Cerebellar cortex (tissue), 1 donor: ENCODE measurements around the gene IGHMBP2.
"Not testable (repeated sequence)": the region's sequence is repeated elsewhere in the genome, so short reads cannot be mapped to it uniquely, and the experiment has no call there.

Experiments
- DNase-seq: peaks from one replicate; pipeline ENCODE4 v3.0.0-alpha.2; 2015; ENCODE audit warnings: low spot score

Gene IGHMBP2

GRCh38 chr11:68903288-68904247 is at the start of gene IGHMBP2, which contains the start of gene MRPL21:
Gene IGHMBP2, plus strand, starts transcription at chr11:68903891. Its CDS starts 62 bp downstream, at chr11:68903953.
Gene MRPL21, minus strand, starts transcription at chr11:68903832. Its CDS starts 22 bp downstream, at chr11:68903810.
- DNase-seq = peak; percentile 82

- DNase-seq = no peak
Measured at GRCh38 chr11:68854273-68854958, 49.3 kb upstream of the IGHMBP2 start.

- no peak for DNase-seq
Measured at GRCh38 chr11:68855205-68855981, 48.3 kb upstream of the IGHMBP2 start.

- not testable (repeated sequence) for DNase-seq
Measured at GRCh38 chr11:68856425-68857030, 47.2 kb upstream of the IGHMBP2 start.

- DNase-seq = no peak
Measured at GRCh38 chr11:68857037-68857586, 46.6 kb upstream of the IGHMBP2 start.

GRCh38 chr11:68859123-68859522 is 44.6 kb upstream of the IGHMBP2 start:
- DNase-seq = no peak

- no peak for DNase-seq
Measured at GRCh38 chr11:68862421-68862820, 41.3 kb upstream of the IGHMBP2 start.

- no peak for DNase-seq
Measured at GRCh38 chr11:68863553-68864265, 40.0 kb upstream of the IGHMBP2 start.

- DNase-seq = no peak
Measured at GRCh38 chr11:68865241-68865640, 38.5 kb upstream of the IGHMBP2 start.

GRCh38 chr11:68867066-68867465 is 36.6 kb upstream of the IGHMBP2 start:
- DNase-seq = no peak

GRCh38 chr11:68868221-68868835 is 35.4 kb upstream of the IGHMBP2 start:
- no peak for DNase-seq

GRCh38 chr11:68870470-68870869 is 33.2 kb upstream of the IGHMBP2 start:
- no peak for DNase-seq

- no peak for DNase-seq
Measured at GRCh38 chr11:68872216-68873003, 31.3 kb upstream of the IGHMBP2 start.

- DNase-seq = no peak
Measured at GRCh38 chr11:68878022-68878421, 25.7 kb upstream of the IGHMBP2 start.

GRCh38 chr11:68880851-68881250 is 22.8 kb upstream of the IGHMBP2 start:
- no peak for DNase-seq

- DNase-seq = no peak
Measured at GRCh38 chr11:68881320-68881719, 22.4 kb upstream of the IGHMBP2 start.

GRCh38 chr11:68882391-68882790 is 21.3 kb upstream of the IGHMBP2 start:
- DNase-seq = no peak

GRCh38 chr11:68884827-68885226 is 18.9 kb upstream of the IGHMBP2 start:
- DNase-seq = not testable (repeated sequence)

- no peak for DNase-seq
Measured at GRCh38 chr11:68889948-68890446, 13.7 kb upstream of the IGHMBP2 start.
